ENCODE results near the gene UMODL1.
"Not testable (repeated sequence)": the region's sequence is repeated elsewhere in the genome, so short reads cannot be mapped to it uniquely, and the experiment has no call there.

Gene UMODL1

DNA sequence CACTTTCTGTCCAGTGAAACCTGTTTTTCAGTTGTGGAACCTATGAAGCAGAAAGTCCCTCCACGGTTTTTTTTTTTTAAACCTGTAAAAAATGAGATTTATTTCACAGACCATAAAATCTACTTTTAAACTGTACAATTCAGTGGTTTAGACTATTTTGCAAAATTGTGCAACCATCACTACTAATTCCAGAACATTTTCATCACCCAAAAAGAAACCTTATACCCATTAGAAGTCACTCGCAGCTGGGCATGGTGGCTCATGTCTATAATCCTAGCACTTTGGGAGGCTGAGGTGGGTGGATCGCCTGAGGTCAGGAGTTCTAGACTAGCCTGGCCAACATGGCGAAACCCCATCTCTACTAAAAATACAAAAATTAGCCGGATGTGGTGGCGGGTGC lies 45.4 kb downstream of the UMODL1 start:
- not testable (repeated sequence) for H4K8ac ChIP-seq (ENCODE audit: low read depth, low read length); H4K91ac ChIP-seq (ENCODE audit: low read depth, low read length); H3K23ac ChIP-seq (ENCODE audit: low read length); H3K4me3 ChIP-seq (ENCODE audit: low read depth, low read length); H3K9me3 ChIP-seq (ENCODE audit: insufficient read depth, low read depth, low read length); H2BK120ac ChIP-seq (ENCODE audit: insufficient read depth, low read length, poor library complexity); H2BK5ac ChIP-seq (ENCODE audit: low read depth, low read length, poor library complexity); H2AK5ac ChIP-seq (ENCODE audit: low read length); H3K4me2 ChIP-seq (ENCODE audit: low read length); H3K14ac ChIP-seq (ENCODE audit: low read length); H2BK12ac ChIP-seq (ENCODE audit: low read length); H2AFZ ChIP-seq (ENCODE audit: insufficient read depth, low read length, poor library complexity); DNase-seq; H4K12ac ChIP-seq (ENCODE audit: low read depth, low read length); H3K9ac ChIP-seq (ENCODE audit: low read length); H3K36me3 ChIP-seq (ENCODE audit: control insufficient read depth in 1 of 2, insufficient read depth in 2 of 2, low read length in 2 of 2); H3K27ac ChIP-seq (ENCODE audit: low read depth, low read length); H3K79me2 ChIP-seq (ENCODE audit: control insufficient read depth, insufficient read depth, low read length, poor library complexity); H3K79me1 ChIP-seq (ENCODE audit: low read length); H3K27me3 ChIP-seq (ENCODE audit: insufficient read depth, low read length); H3K18ac ChIP-seq (ENCODE audit: low read length); H3K4ac ChIP-seq (ENCODE audit: low read depth, low read length)
- no CpG with 5 or more reads among the region's 6 CpGs for WGBS (ENCODE audit: extremely low coverage, insufficient coverage, insufficient read length)
- H3K4me1 ChIP-seq (ENCODE audit: control insufficient read depth in 1 of 2, insufficient read depth in 2 of 2, low read length in 2 of 2), result peaks cover 10 to 15% of the 10 kb centered on the region in 2 experiments

DNA sequence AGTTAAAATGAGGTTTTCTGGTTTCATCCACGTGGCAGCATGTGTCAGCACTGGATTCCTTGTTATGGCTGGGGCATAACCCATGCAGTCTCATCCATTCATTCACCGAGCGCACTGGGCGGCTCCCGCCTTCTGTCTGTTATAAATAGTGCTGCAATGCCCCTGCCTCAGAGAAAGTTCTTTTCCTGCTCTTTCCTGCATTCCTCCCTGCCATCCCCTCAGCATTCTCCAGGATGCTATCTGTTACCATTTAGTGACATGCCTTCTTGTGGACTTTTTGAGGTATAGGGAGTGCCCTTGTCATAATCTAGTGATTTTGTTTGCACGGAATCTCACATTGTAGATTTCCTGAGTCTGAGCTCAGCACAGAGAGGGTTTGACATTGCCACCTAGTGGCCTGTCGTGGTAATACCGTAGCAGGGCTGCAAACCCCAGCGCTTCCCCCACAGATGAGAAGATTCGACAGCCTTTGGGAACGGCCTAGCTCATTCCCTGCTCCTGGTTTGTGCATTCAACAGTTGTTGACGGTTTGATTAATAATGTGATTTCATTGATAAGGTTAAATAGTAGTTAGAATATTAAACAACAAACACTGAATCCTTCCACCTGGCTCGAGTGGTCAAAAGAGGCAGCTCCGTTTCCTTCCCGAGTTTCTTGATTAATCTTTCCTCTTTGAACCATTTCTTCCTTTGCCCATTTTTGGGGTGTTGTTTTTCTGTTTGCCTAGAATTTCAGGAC lies 46.3 kb downstream of the UMODL1 start:
- Histone ChIP-seq H3K14ac (ENCODE audit: low read length) (no peak overlapping the region), H4K12ac (ENCODE audit: low read depth, low read length) (no peak overlapping the region), H3K4me1 (ENCODE audit: control insufficient read depth in 1 of 2, insufficient read depth in 2 of 2, low read length in 2 of 2) (peaks cover 10 to 15% of the 10 kb centered on the region in 2 experiments), H2BK120ac (ENCODE audit: insufficient read depth, low read length, poor library complexity) (no peak overlapping the region), H3K36me3 (ENCODE audit: control insufficient read depth in 1 of 2, insufficient read depth in 2 of 2, low read length in 2 of 2) (no peaks in the 10 kb centered on the region), H2BK5ac (ENCODE audit: low read depth, low read length, poor library complexity) (no peak overlapping the region), H3K4me3 (ENCODE audit: low read depth, low read length) (no peak overlapping the region), H2AFZ (ENCODE audit: insufficient read depth, low read length, poor library complexity) (no peak overlapping the region), H3K27ac (ENCODE audit: low read depth, low read length) (no peak overlapping the region), H3K9ac (ENCODE audit: low read length) (no peak overlapping the region), H3K9me3 (ENCODE audit: insufficient read depth, low read depth, low read length) (peaks cover under 1% of the 10 kb centered on the region), H3K18ac (ENCODE audit: low read length) (no peak overlapping the region), H3K79me2 (ENCODE audit: control insufficient read depth, insufficient read depth, low read length, poor library complexity) (no peaks in the 10 kb centered on the region), H3K4ac (ENCODE audit: low read depth, low read length) (no peak overlapping the region), H4K91ac (ENCODE audit: low read depth, low read length) (no peak overlapping the region), H3K4me2 (ENCODE audit: low read length) (no peak overlapping the region), H2BK12ac (ENCODE audit: low read length) (no peak overlapping the region), H2AK5ac (ENCODE audit: low read length) (no peak overlapping the region), H3K27me3 (ENCODE audit: insufficient read depth, low read length) (no peaks in the 10 kb centered on the region), H3K23ac (ENCODE audit: low read length) (no peak overlapping the region), H3K79me1 (ENCODE audit: low read length) (no peaks in the 10 kb centered on the region), H4K8ac (ENCODE audit: low read depth, low read length) (no peak overlapping the region)
- no CpG with 5 or more reads among the region's 15 CpGs for WGBS (ENCODE audit: extremely low coverage, insufficient coverage, insufficient read length)
- peak; percentile 53 to 83 for DNase-seq

DNA sequence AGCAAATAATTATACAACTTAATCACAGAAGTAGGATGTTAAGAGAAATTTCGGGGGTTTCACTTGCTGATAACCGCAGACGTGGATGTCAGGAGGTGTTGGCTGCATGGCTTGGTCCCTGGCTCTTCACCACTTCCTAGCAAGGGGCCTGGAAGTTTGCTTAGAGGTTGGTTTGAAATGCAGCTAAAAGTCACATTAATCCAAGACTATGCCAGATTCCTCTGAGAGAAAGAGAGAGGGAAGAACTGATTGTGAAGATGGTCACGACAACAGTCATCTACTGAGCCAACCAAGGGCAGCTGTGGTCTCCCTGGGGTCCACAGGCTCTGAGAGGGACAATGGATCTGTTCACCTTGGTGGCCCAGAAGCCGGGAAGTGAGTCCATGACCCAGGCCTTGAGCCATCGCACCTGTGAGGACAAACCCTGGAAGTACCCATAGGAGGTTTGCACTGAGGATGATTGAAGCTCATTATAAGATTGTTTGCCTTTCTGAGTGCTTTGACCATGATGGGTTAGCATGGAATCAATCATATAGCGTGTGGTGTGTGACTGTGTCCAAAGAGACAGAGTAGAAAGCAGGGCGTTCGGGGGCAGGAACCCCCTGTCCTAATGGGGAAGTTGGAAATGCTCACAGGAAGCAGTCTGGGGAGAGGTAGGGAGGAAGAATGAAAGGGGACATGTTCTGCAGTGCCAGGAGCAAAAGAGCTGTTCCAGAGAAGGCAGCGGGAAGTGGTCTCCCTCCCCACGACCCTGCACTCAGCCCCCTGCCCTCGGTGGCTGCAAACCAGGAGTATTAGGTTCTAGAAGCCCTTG lies 47.1 kb downstream of the UMODL1 start:
- H3K79me2 ChIP-seq (ENCODE audit: control insufficient read depth, insufficient read depth, low read length, poor library complexity), result no peaks in the 10 kb centered on the region
- DNase-seq, result no peak
- no peak overlapping the region for H2BK120ac ChIP-seq (ENCODE audit: insufficient read depth, low read length, poor library complexity)
- no peak overlapping the region for H3K9ac ChIP-seq (ENCODE audit: low read length)
- no peak overlapping the region for H4K8ac ChIP-seq (ENCODE audit: low read depth, low read length)
- no peak overlapping the region for H3K4me3 ChIP-seq (ENCODE audit: low read depth, low read length)
- H3K9me3 ChIP-seq (ENCODE audit: insufficient read depth, low read depth, low read length), result peaks cover 2% of the 10 kb centered on the region
- no peak overlapping the region for H3K18ac ChIP-seq (ENCODE audit: low read length)
- no peak overlapping the region for H3K14ac ChIP-seq (ENCODE audit: low read length)
- H2AFZ ChIP-seq (ENCODE audit: insufficient read depth, low read length, poor library complexity), result no peak overlapping the region
- H2BK12ac ChIP-seq (ENCODE audit: low read length), result no peak overlapping the region
- H3K4ac ChIP-seq (ENCODE audit: low read depth, low read length), result no peak overlapping the region
- no peaks in the 10 kb centered on the region for H3K27me3 ChIP-seq (ENCODE audit: insufficient read depth, low read length)
- WGBS (ENCODE audit: extremely low coverage, insufficient coverage, insufficient read length), result no CpG with 5 or more reads among the region's 12 CpGs
- no peak overlapping the region for H3K4me2 ChIP-seq (ENCODE audit: low read length)
- no peak overlapping the region for H2BK5ac ChIP-seq (ENCODE audit: low read depth, low read length, poor library complexity)
- H3K23ac ChIP-seq (ENCODE audit: low read length), result no peak overlapping the region
- no peak overlapping the region for H2AK5ac ChIP-seq (ENCODE audit: low read length)
- no peak overlapping the region for H4K12ac ChIP-seq (ENCODE audit: low read depth, low read length)
- no peaks in the 10 kb centered on the region for H3K79me1 ChIP-seq (ENCODE audit: low read length)
- H3K27ac ChIP-seq (ENCODE audit: low read depth, low read length), result no peak overlapping the region
- H3K4me1 ChIP-seq (ENCODE audit: control insufficient read depth in 1 of 2, insufficient read depth in 2 of 2, low read length in 2 of 2), result peaks cover 7% of the 10 kb centered on the region in 2 experiments
- H4K91ac ChIP-seq (ENCODE audit: low read depth, low read length), result no peak overlapping the region
- no peaks in the 10 kb centered on the region for H3K36me3 ChIP-seq (ENCODE audit: control insufficient read depth in 1 of 2, insufficient read depth in 2 of 2, low read length in 2 of 2)

DNA sequence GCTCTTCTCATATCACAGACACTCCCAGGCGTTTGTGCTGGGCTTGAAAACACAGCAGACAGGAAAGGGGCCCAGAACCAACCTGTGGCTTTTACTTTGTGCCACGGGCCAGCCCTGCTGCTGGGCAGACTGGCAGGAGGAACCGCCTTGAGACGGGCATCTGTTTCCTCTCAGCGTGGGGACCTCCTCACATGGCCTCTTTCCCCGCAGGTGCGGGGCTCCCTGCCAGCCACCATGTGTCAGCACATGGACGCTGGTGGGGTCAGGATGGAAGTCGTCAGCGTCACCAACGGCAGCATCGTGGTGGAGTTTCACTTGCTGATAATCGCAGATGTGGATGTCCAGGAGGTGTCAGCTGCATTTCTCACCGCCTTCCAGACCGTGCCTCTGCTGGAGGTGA lies 47.8 kb downstream of the UMODL1 start:
- Histone ChIP-seq H3K4me2 (ENCODE audit: low read length) (no peak overlapping the region), H3K18ac (ENCODE audit: low read length) (no peak overlapping the region), H3K27me3 (ENCODE audit: insufficient read depth, low read length) (no peaks in the 10 kb centered on the region), H3K27ac (ENCODE audit: low read depth, low read length) (no peak overlapping the region), H3K14ac (ENCODE audit: low read length) (no peak overlapping the region), H3K4me3 (ENCODE audit: low read depth, low read length) (no peak overlapping the region), H3K4me1 (ENCODE audit: control insufficient read depth in 1 of 2, insufficient read depth in 2 of 2, low read length in 2 of 2) (peaks cover 3 to 4% of the 10 kb centered on the region in 2 experiments), H2AK5ac (ENCODE audit: low read length) (no peak overlapping the region), H3K23ac (ENCODE audit: low read length) (no peak overlapping the region), H3K4ac (ENCODE audit: low read depth, low read length) (no peak overlapping the region), H2BK12ac (ENCODE audit: low read length) (no peak overlapping the region), H2BK5ac (ENCODE audit: low read depth, low read length, poor library complexity) (no peak overlapping the region), H3K36me3 (ENCODE audit: control insufficient read depth in 1 of 2, insufficient read depth in 2 of 2, low read length in 2 of 2) (no peaks in the 10 kb centered on the region), H2BK120ac (ENCODE audit: insufficient read depth, low read length, poor library complexity) (no peak overlapping the region), H2AFZ (ENCODE audit: insufficient read depth, low read length, poor library complexity) (no peak overlapping the region), H4K12ac (ENCODE audit: low read depth, low read length) (no peak overlapping the region), H3K79me1 (ENCODE audit: low read length) (no peaks in the 10 kb centered on the region), H3K9ac (ENCODE audit: low read length) (no peak overlapping the region), H4K91ac (ENCODE audit: low read depth, low read length) (no peak overlapping the region), H3K9me3 (ENCODE audit: insufficient read depth, low read depth, low read length) (peaks cover 4% of the 10 kb centered on the region), H4K8ac (ENCODE audit: low read depth, low read length) (no peak overlapping the region), H3K79me2 (ENCODE audit: control insufficient read depth, insufficient read depth, low read length, poor library complexity) (no peaks in the 10 kb centered on the region)
- DNase-seq, result no peak
- no CpG with 5 or more reads among the region's 15 CpGs for WGBS (ENCODE audit: extremely low coverage, insufficient coverage, insufficient read length)

All from trophoblast cell (in vitro differentiated cells and primary cell).